ENCODE data around the gene PDXK.

The PDXK gene

GRCh38 chr21:43801006-43801783, 82.3 kb downstream of the PDXK start:
- in situ Hi-C loops (cut with MboI; ENCODE audit: low sequenced_read_pairs): no loop called here

GRCh38 chr21:43802713-43803313, 83.9 kb downstream of the PDXK start:
- in situ Hi-C loops (cut with MboI; ENCODE audit: low sequenced_read_pairs): no loop called here

- in situ Hi-C loops (cut with MboI; ENCODE audit: low sequenced_read_pairs): no loop called here
These were observed 84.8 kb downstream of the PDXK start for GRCh38 chr21:43803558-43804300.

- in situ Hi-C loops (cut with MboI; ENCODE audit: low sequenced_read_pairs): no loop called here
These were observed 86.4 kb downstream of the PDXK start for GRCh38 chr21:43805275-43805800.

- in situ Hi-C loops (cut with MboI; ENCODE audit: low sequenced_read_pairs): no loop called here
These were observed 87.2 kb downstream of the PDXK start for GRCh38 chr21:43806017-43806710.

- in situ Hi-C loops (cut with MboI; ENCODE audit: low sequenced_read_pairs): no loop called here
These were observed 89.4 kb downstream of the PDXK start for GRCh38 chr21:43808367-43808766.

GRCh38 chr21:43808832-43809251, 89.9 kb downstream of the PDXK start:
- in situ Hi-C loops (cut with MboI; ENCODE audit: low sequenced_read_pairs): no loop called here

- in situ Hi-C loops (cut with MboI; ENCODE audit: low sequenced_read_pairs): no loop called here
These were observed 90.4 kb downstream of the PDXK start for GRCh38 chr21:43809346-43809799.

- in situ Hi-C loops (cut with MboI; ENCODE audit: low sequenced_read_pairs): no loop called here
These were observed 91.0 kb downstream of the PDXK start for GRCh38 chr21:43809853-43810504.

- in situ Hi-C loops (cut with MboI; ENCODE audit: low sequenced_read_pairs): no loop called here
These were observed 91.8 kb downstream of the PDXK start for GRCh38 chr21:43810505-43811261.

- in situ Hi-C loops (cut with MboI; ENCODE audit: low sequenced_read_pairs): no loop called here
These were observed 92.6 kb downstream of the PDXK start for GRCh38 chr21:43811262-43812105.
